Measurements from ENCODE around the gene KRTAP10-6.
"Not testable (repeated sequence)": the region's sequence is repeated elsewhere in the genome, so short reads cannot be mapped to it uniquely, and the experiment has no call there.

Gene KRTAP10-6

GRCh38 chr21:44557491-44558328, 34.6 kb downstream of the KRTAP10-6 start:
- H3K27ac ChIP-seq: no peak overlapping the region
- TF ChIP-seq, protein P1, sequence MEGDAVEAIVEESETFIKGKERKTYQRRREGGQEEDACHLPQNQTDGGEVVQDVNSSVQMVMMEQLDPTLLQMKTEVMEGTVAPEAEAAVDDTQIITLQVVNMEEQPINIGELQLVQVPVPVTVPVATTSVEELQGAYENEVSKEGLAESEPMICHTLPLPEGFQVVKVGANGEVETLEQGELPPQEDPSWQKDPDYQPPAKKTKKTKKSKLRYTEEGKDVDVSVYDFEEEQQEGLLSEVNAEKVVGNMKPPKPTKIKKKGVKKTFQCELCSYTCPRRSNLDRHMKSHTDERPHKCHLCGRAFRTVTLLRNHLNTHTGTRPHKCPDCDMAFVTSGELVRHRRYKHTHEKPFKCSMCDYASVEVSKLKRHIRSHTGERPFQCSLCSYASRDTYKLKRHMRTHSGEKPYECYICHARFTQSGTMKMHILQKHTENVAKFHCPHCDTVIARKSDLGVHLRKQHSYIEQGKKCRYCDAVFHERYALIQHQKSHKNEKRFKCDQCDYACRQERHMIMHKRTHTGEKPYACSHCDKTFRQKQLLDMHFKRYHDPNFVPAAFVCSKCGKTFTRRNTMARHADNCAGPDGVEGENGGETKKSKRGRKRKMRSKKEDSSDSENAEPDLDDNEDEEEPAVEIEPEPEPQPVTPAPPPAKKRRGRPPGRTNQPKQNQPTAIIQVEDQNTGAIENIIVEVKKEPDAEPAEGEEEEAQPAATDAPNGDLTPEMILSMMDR (conservative IDR thresholded peaks at IDR 0.05): no peak

DNA sequence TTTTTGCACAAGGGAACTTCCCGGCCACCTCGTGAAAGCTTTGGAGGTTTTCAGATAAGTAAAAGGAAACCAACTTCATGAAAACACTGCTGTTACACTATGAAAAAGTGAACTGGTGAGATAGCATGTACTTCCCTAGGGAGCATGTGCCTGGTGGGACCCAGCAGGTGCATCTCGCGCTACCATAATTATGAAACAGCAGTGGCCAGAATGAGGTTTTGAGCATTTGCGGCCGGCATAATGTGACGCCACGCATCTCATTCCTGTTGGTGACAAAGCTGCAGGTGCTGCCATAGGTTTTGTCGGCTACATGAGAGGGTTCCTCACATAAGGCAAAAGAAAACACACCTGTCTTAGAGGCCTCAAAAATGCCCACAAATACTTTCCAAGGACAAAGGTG, 35.4 kb downstream of the KRTAP10-6 start:
- TF ChIP-seq, protein P1 (conservative IDR thresholded peaks at IDR 0.05): no peak
- H3K27ac ChIP-seq: no peak overlapping the region

DNA sequence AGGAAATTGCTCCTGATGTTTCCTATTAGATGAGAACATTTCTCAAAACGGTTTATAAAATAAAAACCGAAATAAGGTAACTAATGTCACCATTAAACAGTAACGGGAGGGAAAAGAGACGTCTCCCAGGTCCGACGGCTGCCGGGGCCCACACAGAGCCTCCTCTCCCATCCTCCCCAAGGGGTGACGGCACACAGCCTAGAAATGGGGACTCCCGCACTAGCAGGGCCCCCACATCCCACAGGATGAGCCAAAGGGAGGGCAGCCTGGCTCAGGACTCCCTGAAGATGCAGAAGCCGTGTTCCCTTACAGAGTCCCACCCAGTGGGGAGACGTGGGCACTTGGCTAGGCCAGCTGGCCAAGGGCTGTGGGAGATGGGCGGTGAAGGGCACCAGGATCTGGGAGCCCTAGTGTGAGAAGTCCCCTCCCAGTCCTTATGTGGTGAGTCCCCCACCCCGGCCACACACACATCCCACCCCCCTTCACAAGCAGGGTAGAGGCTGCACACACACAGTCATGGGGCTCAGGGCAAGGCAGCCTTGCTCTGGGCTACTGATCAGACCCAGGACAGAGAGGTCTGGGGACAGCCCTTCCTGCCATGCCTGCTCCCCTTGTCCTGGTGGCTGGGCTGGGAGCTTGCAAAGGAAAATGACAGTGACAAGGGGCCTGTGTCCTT, 37.0 kb downstream of the KRTAP10-6 start:
- TF ChIP-seq, protein P1 (conservative IDR thresholded peaks at IDR 0.05): no peak

DNA sequence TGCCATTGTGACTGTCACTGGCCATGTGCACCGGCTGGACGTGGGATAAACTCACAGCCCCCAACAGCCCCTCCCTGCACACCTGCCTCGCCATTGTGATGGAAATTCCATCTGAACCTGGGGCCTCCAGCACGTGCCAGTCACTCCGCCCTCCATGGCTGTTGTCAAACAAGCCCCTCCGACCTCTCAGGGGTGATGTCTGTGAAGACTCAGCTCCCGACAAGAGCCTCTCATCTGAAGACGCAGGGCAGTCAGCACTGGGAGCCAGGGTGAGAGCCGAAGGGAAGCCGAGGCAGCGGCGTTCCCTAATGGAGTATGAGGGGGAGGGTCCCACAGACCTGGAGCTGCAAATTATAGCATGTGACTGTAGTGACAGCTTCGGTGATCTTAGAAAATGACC, 39.6 kb downstream of the KRTAP10-6 start:
- H3K27ac ChIP-seq: no peak overlapping the region
- TF ChIP-seq, protein P1 (conservative IDR thresholded peaks at IDR 0.05): no peak

More for the DNA sequence above, 37.0 kb downstream of the KRTAP10-6 start:
- H3K27ac ChIP-seq: no peak overlapping the region

GRCh38 chr21:44552136-44552535, 40.2 kb downstream of the KRTAP10-6 start:
- TF ChIP-seq, protein P1 (conservative IDR thresholded peaks at IDR 0.05): no peak
- H3K27ac ChIP-seq: no peak overlapping the region

DNA sequence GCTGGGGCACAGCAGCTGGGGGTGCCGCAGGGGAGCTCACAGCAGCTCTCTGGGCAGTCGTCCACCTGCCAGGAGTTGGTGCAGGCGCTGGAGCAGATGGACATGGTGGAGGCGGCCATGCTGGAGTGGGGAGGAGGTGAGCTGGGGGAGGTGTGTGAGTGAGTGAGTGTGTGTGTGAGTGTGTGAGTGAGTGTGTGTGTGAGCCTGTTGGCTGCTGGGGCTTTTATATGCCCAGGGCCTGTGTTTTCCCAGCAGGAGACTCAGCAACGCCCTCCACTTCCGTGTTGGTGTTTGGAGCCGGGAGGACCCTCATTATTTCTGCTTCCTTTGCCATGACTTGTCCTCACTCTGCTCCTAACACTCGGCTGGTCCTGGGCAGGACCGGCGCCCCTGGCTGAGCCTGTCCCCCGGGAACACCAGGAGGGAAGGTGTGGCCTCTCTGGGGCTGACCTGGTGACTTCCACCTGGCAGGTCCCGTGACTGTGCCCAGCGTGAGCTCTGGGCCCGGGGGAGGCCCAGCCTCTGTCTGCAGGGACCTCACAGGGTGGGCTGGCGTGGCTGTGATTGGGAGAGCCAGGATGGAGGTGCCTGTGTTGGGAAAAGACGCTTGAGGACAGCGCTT, 40.9 kb downstream of the KRTAP10-6 start, which contains the start of gene KRTAP10-2:
KRTAP10-2 (minus strand) TSS at position 166 of the 622 bp plus-strand sequence; CDS start at position 119, 47 bp downstream.
- H3K27ac ChIP-seq: no peak within 1 kb of the TSS
- TF ChIP-seq, protein P1 (conservative IDR thresholded peaks at IDR 0.05): no peak

- no peak overlapping the region for H3K27ac ChIP-seq
- TF ChIP-seq, protein P1 (conservative IDR thresholded peaks at IDR 0.05): no peak
Measured at GRCh38 chr21:44550807-44551206, 41.5 kb downstream of the KRTAP10-6 start.

GRCh38 chr21:44550285-44550684, 42.0 kb downstream of the KRTAP10-6 start:
- H3K27ac ChIP-seq: not testable (repeated sequence)

Data from VCaP (cell line).